Epithelial cell of proximal tubule (primary cell): ENCODE results near the gene TBC1D10B. TPM values are rescaled to one million over a fixed set of nuclear protein-coding genes. Genes with fewer than 3 reads are reported as not detected.

Experiments used
- DNase-seq: peaks from one replicate; pipeline ENCODE4 v3.0.0-alpha.2; 2011; ENCODE audit warnings: low read depth
- H3K4me3 ChIP-seq: 2 replicates; pipeline ENCODE4 v1.5.1; 2011; ENCODE audit warnings: low read depth, mild to moderate bottlenecking, low read length
- CTCF ChIP-seq: conservative IDR thresholded peaks from 2 replicates; pipeline ENCODE4 v1.5.1; 2012; ENCODE audit warnings: low read depth, mild to moderate bottlenecking, low read length
- total RNA-seq: library from RNA; depleted of rRNA; stranded (reverse); fragments of >200 nt; gene quantifications from 2 replicates; pipeline ENCODE4 v1.2.3, GENCODE V29; 2015

Gene TBC1D10B
- 51.8 and 53.6 TPM in 2 replicates for total RNA-seq

- peak within 1 kb of the TSS; percentile 87 for H3K4me3 ChIP-seq
- peak; percentile 100 for DNase-seq
- TF ChIP-seq CTCF: peak; percentile 33
These were observed at the start of gene TBC1D10B for GRCh38 chr16:30370456-30371247. TBC1D10B (minus strand) TSS chr16:30370494; CDS start chr16:30370183, 311 bp downstream.

- DNase-seq: no peak
- TF ChIP-seq CTCF: no peak
- peak overlapping the region; percentile 60 for H3K4me3 ChIP-seq
These were observed 48.3 kb upstream of the TBC1D10B start for GRCh38 chr16:30418350-30419181.

- H3K4me3 ChIP-seq: peak overlapping the region; percentile 60
- no peak for DNase-seq
- peak; percentile 26 for TF ChIP-seq CTCF
These were observed 47.4 kb upstream of the TBC1D10B start for GRCh38 chr16:30417529-30418349.

GRCh38 chr16:30416624-30417528 lies 46.6 kb upstream of the TBC1D10B start:
- no peak for DNase-seq
- no peak for TF ChIP-seq CTCF
- peak overlapping the region; percentile 60 for H3K4me3 ChIP-seq

GRCh38 chr16:30416047-30416603 lies 45.8 kb upstream of the TBC1D10B start:
- no peak overlapping the region for H3K4me3 ChIP-seq
- TF ChIP-seq CTCF: no peak
- DNase-seq: no peak
